HepG2 (cell line): ENCODE measurements around the gene ARID1A. TPM values are rescaled to one million over a fixed set of nuclear protein-coding genes. Genes with fewer than 3 reads are reported as not detected.

Experiments used
- BRCA1 ChIP-seq: sonication (generic); formaldehyde crosslinking; IDR thresholded peaks from 2 replicates; pipeline ENCODE4 v1.4.0; 2020; ENCODE audit warnings: missing genetic modification reagents
- DPF2 ChIP-seq: sonication (generic); formaldehyde crosslinking; IDR thresholded peaks from 2 replicates; pipeline ENCODE4 v1.4.0; 2020; ENCODE audit warnings: mild to moderate bottlenecking, low read depth, missing genetic modification reagents, borderline replicate concordance
- ETV5 ChIP-seq: IDR thresholded peaks from 2 replicates; pipeline ENCODE4 v1.6.1; 2018; ENCODE audit warnings: missing biosample characterization, missing genetic modification reagents, inconsistent platforms, borderline replicate concordance
- HNF4A ChIP-seq: sonication (generic); formaldehyde crosslinking; IDR thresholded peaks from 2 replicates; pipeline ENCODE4 v1.4.0; 2020; ENCODE audit warnings: missing genetic modification reagents
- ISL2 ChIP-seq: sonication (generic); formaldehyde crosslinking; IDR thresholded peaks from 2 replicates; pipeline ENCODE4 v1.5.0; 2020; ENCODE audit warnings: missing genetic modification reagents
- RXRB ChIP-seq: IDR thresholded peaks from 2 replicates; pipeline ENCODE4 v1.6.1; 2016; ENCODE audit warnings: borderline replicate concordance, missing genetic modification reagents, missing compliant biosample characterization
- SP2 ChIP-seq: sonication (generic); formaldehyde crosslinking; IDR thresholded peaks from 2 replicates; pipeline ENCODE4 v1.5.1; 2020; ENCODE audit warnings: mild to moderate bottlenecking, missing genetic modification reagents
- XRCC5 ChIP-seq: fragments of 200-400 bp; formaldehyde crosslinking; optimal IDR thresholded peaks from 2 replicates; pipeline ENCODE3; 2017; ENCODE audit warnings: mild to moderate bottlenecking, low read length
- ZBTB42 ChIP-seq: sonication (generic); formaldehyde crosslinking; IDR thresholded peaks from 2 replicates; pipeline ENCODE4 v1.5.0; 2020; ENCODE audit warnings: mild to moderate bottlenecking, missing genetic modification reagents
- ZNF10 ChIP-seq: sonication (generic); formaldehyde crosslinking; IDR thresholded peaks from 2 replicates; pipeline ENCODE4 v1.4.0; 2020; ENCODE audit warnings: mild to moderate bottlenecking, low read depth, missing genetic modification reagents, borderline replicate concordance
- ZNF232 ChIP-seq: sonication (generic); formaldehyde crosslinking; IDR thresholded peaks from 2 replicates; pipeline ENCODE4 v1.4.0; 2020; ENCODE audit warnings: missing genetic modification reagents, borderline replicate concordance
- ZNF343 ChIP-seq: sonication (generic); formaldehyde crosslinking; IDR thresholded peaks from 2 replicates; pipeline ENCODE4 v1.4.0; 2020; ENCODE audit warnings: mild to moderate bottlenecking, missing genetic modification reagents
- ZNF441 ChIP-seq: sonication (generic); formaldehyde crosslinking; IDR thresholded peaks from 2 replicates; pipeline ENCODE4 v1.7.0; 2021; ENCODE audit warnings: missing genetic modification reagents, borderline replicate concordance
- ZNF629 ChIP-seq: sonication (generic); formaldehyde crosslinking; conservative IDR thresholded peaks from 2 replicates; pipeline ENCODE4 v1.5.0; 2020; ENCODE audit warnings: missing genetic modification reagents
- ZSCAN21 ChIP-seq: sonication (generic); formaldehyde crosslinking; IDR thresholded peaks from 2 replicates; pipeline ENCODE4 v1.8.0; 2022; ENCODE audit warnings: mild to moderate bottlenecking, missing genetic modification reagents, moderate library complexity, borderline replicate concordance
- ZSCAN31 ChIP-seq: sonication (generic); formaldehyde crosslinking; IDR thresholded peaks from 2 replicates; pipeline ENCODE4 v1.5.0; 2020; ENCODE audit warnings: low read depth, mild to moderate bottlenecking, missing genetic modification reagents
- polyA plus RNA-seq, 8 experiments: library from polyadenylated mRNA; depleted of rRNA in 3 of 8; stranded (reverse) in 7 of 8; unstranded in 1 of 8; fragments of >200 nt; fragmentation: Illumina TruSeq in 4 of 8; extraction: Trizol in 4 of 8; gene quantifications; 2 replicates each; pipeline versions ENCODE4 v1.2.1 to v1.2.3, GENCODE V29; 2011 to 2016; ENCODE audit warnings: low read depth in 4 of 8, missing spikeins in 1 of 8, mixed read lengths in 1 of 8; ENCODE audit not compliant: insufficient read depth in 1 of 8
- total RNA-seq, 5 experiments: library from RNA; depleted of rRNA; stranded (reverse); fragments of >200 nt; fragmentation: Illumina TruSeq; extraction: Trizol; gene quantifications; 2 replicates each; pipeline ENCODE4 v1.2.3, GENCODE V29; 2016; ENCODE audit warnings: low read depth in 1 of 5
- TF ChIP-seq, protein P1 (sequence below): IDR thresholded peaks from 2 replicates; pipeline ENCODE4 v1.6.1; 2016; ENCODE audit warnings: missing biosample characterization, missing genetic modification reagents, low read depth
- TF ChIP-seq, protein P2 (sequence below): IDR thresholded peaks from 2 replicates; pipeline ENCODE4 v1.6.1; 2016; ENCODE audit warnings: missing compliant biosample characterization, missing genetic modification reagents, borderline replicate concordance
- TF ChIP-seq, protein P3 (sequence below): sonication (generic); formaldehyde crosslinking; conservative IDR thresholded peaks from 2 replicates; pipeline ENCODE4 v1.8.0; 2022; ENCODE audit warnings: missing genetic modification reagents
- TF ChIP-seq, protein P4 (sequence below): IDR thresholded peaks from 2 replicates; pipeline ENCODE4 v1.6.1; 2016; ENCODE audit warnings: low read depth
- TF ChIP-seq, protein P5 (sequence below): sonication (generic); formaldehyde crosslinking; IDR thresholded peaks from 2 replicates; pipeline ENCODE4 v1.9.0; 2021; ENCODE audit warnings: missing genetic modification reagents, borderline replicate concordance

ARID1A gene
- total and polyA plus RNA-seq, 2 of the 13 experiments (the other 11 are each of a cell fraction or from before 2014, with no cell fraction given): 11.9 to 15.9 TPM

DNA sequence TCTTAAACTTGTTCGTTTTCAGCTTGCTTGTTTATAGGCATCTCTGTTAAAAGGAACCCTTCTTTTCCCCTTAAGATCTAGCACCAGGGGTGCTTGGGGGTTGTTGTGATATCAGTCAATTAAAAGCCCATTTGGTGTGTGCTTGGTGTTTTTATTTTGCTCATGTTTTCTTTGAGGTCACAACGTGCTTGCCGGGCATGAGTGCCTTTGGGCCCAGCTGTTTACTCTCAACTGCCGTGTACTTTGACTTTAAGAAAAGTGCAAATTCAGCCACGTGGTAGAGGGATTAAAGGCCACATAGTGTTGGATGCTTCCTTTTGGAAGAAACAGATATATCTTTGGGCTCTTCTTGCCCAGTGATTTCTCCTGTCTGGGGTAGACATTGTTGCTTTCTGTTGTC, 10.5 kb downstream of the ARID1A start (continued):
- TF ChIP-seq ETV5 (CRISPR knock-in tag): peak; percentile 30; the same call in 1 of the 2 replicates
- TF ChIP-seq ISL2 (CRISPR knock-in tag): no peak
- no peak for TF ChIP-seq SP2
- no peak for TF ChIP-seq BRCA1 (CRISPR knock-in tag)
- TF ChIP-seq ZSCAN31: 0 out of 2 replicates have a peak, but pooled peaks have one; percentile 35
- TF ChIP-seq ZNF232: 0 out of 2 replicates have a peak, but pooled peaks have one; percentile 29
- peak; percentile 91 for TF ChIP-seq HNF4A
- TF ChIP-seq, protein P1, sequence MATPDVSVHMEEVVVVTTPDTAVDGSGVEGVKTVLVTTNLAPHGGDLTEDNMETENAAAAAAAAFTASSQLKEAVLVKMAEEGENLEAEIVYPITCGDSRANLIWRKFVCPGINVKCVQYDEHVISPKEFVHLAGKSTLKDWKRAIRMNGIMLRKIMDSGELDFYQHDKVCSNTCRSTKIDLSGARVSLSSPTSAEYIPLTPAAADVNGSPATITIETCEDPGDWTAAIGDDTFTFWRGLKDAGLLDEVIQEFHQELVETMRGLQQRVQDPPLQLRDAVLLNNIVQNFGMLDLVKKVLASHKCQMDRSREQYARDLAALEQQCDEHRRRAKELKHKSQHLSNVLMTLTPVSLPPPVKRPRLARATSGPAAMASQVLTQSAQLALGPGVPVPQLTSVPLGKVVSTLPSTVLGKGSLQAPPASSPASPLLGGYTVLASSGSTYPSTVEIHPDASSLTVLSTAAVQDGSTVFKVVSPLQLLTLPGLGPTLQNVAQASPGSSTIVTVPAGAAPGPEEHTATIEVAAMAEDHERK: no peak
- TF ChIP-seq ZSCAN21 (CRISPR knock-in tag): 0 out of 2 replicates have a peak, but pooled peaks have one; percentile 4
- TF ChIP-seq DPF2 (CRISPR knock-in tag): 0 out of 2 replicates have a peak, but pooled peaks have one; percentile 25
- TF ChIP-seq, protein P2, sequence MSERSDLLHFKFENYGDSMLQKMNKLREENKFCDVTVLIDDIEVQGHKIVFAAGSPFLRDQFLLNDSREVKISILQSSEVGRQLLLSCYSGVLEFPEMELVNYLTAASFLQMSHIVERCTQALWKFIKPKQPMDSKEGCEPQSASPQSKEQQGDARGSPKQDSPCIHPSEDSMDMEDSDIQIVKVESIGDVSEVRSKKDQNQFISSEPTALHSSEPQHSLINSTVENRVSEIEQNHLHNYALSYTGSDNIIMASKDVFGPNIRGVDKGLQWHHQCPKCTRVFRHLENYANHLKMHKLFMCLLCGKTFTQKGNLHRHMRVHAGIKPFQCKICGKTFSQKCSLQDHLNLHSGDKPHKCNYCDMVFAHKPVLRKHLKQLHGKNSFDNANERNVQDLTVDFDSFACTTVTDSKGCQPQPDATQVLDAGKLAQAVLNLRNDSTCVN (CRISPR knock-in tag): no peak
- peak; percentile 80 for TF ChIP-seq RXRB (CRISPR knock-in tag)
- TF ChIP-seq, protein P3, sequence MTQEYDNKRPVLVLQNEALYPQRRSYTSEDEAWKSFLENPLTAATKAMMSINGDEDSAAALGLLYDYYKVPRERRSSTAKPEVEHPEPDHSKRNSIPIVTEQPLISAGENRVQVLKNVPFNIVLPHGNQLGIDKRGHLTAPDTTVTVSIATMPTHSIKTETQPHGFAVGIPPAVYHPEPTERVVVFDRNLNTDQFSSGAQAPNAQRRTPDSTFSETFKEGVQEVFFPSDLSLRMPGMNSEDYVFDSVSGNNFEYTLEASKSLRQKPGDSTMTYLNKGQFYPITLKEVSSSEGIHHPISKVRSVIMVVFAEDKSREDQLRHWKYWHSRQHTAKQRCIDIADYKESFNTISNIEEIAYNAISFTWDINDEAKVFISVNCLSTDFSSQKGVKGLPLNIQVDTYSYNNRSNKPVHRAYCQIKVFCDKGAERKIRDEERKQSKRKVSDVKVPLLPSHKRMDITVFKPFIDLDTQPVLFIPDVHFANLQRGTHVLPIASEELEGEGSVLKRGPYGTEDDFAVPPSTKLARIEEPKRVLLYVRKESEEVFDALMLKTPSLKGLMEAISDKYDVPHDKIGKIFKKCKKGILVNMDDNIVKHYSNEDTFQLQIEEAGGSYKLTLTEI (CRISPR knock-in tag): no peak
- TF ChIP-seq ZNF343 (CRISPR knock-in tag): no peak
- TF ChIP-seq, protein P4, sequence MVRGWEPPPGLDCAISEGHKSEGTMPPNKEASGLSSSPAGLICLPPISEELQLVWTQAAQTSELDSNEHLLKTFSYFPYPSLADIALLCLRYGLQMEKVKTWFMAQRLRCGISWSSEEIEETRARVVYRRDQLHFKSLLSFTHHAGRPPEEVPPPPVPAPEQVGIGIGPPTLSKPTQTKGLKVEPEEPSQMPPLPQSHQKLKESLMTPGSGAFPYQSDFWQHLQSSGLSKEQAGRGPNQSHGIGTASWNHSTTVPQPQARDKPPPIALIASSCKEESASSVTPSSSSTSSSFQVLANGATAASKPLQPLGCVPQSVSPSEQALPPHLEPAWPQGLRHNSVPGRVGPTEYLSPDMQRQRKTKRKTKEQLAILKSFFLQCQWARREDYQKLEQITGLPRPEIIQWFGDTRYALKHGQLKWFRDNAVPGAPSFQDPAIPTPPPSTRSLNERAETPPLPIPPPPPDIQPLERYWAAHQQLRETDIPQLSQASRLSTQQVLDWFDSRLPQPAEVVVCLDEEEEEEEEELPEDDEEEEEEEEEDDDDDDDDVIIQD (CRISPR knock-in tag): peak; percentile 11; the same call in 1 of the 2 replicates
- no peak for TF ChIP-seq XRCC5
- TF ChIP-seq ZBTB42: no peak
- TF ChIP-seq ZNF629: no peak
- TF ChIP-seq ZNF441 (CRISPR knock-in tag): peak; percentile 64; the same call in 1 of the 2 replicates
- TF ChIP-seq, protein P5, sequence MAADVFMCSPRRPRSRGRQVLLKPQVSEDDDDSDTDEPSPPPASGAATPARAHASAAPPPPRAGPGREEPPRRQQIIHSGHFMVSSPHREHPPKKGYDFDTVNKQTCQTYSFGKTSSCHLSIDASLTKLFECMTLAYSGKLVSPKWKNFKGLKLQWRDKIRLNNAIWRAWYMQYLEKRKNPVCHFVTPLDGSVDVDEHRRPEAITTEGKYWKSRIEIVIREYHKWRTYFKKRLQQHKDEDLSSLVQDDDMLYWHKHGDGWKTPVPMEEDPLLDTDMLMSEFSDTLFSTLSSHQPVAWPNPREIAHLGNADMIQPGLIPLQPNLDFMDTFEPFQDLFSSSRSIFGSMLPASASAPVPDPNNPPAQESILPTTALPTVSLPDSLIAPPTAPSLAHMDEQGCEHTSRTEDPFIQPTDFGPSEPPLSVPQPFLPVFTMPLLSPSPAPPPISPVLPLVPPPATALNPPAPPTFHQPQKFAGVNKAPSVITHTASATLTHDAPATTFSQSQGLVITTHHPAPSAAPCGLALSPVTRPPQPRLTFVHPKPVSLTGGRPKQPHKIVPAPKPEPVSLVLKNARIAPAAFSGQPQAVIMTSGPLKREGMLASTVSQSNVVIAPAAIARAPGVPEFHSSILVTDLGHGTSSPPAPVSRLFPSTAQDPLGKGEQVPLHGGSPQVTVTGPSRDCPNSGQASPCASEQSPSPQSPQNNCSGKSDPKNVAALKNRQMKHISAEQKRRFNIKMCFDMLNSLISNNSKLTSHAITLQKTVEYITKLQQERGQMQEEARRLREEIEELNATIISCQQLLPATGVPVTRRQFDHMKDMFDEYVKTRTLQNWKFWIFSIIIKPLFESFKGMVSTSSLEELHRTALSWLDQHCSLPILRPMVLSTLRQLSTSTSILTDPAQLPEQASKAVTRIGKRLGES: no peak
- TF ChIP-seq ZNF10 (CRISPR knock-in tag): no peak
